HepG2 (cell line): ENCODE data around the gene COA3. TPM values are rescaled to one million over a fixed set of nuclear protein-coding genes. Genes with fewer than 3 reads are reported as not detected.
A peak's percentile ranks its signal among the peaks of the same experiment; 100 is the strongest.

Source experiments
- BCLAF1 ChIP-seq: fragments of 450-650 bp; IDR thresholded peaks from 2 replicates; pipeline ENCODE4 v1.6.1; 2017; ENCODE audit warnings: mild to moderate bottlenecking
- CBX5 ChIP-seq: sonication (generic); formaldehyde crosslinking; IDR thresholded peaks from 2 replicates; pipeline ENCODE4 v1.4.0; 2020; ENCODE audit warnings: missing genetic modification reagents, borderline replicate concordance
- DR1 ChIP-seq: sonication (generic); formaldehyde crosslinking; IDR thresholded peaks from 2 replicates; pipeline ENCODE4 v1.8.0; 2021; ENCODE audit warnings: mild to moderate bottlenecking, missing genetic modification reagents, inconsistent platforms
- FIP1L1 ChIP-seq: fragments of 200-400 bp; formaldehyde crosslinking; IDR thresholded peaks from 2 replicates; pipeline ENCODE4 v1.6.1; 2018; ENCODE audit warnings: low read depth, mild to moderate bottlenecking, low read length, moderate library complexity, borderline replicate concordance; ENCODE audit not compliant: insufficient read depth
- GMEB2 ChIP-seq: IDR thresholded peaks from 2 replicates; pipeline ENCODE4 v1.6.1; 2016; ENCODE audit warnings: missing biosample characterization, missing genetic modification reagents, low read depth
- HDAC2 ChIP-seq: sonication (generic); formaldehyde crosslinking; IDR thresholded peaks from 2 replicates; pipeline ENCODE4 v1.4.0; 2020; ENCODE audit warnings: missing genetic modification reagents
- HMGA1 ChIP-seq: sonication (generic); formaldehyde crosslinking; conservative IDR thresholded peaks from 2 replicates; pipeline ENCODE4 v1.4.0; 2020; ENCODE audit warnings: missing genetic modification reagents
- HMGXB4 ChIP-seq, 2 experiments: sonication (generic) in 1 of 2; formaldehyde crosslinking in 1 of 2; IDR thresholded peaks; 2 replicates each; pipeline versions ENCODE4 v1.4.0 to v1.6.1; 2018 to 2020; ENCODE audit warnings: missing genetic modification reagents in 2 of 2, borderline replicate concordance in 1 of 2, low read depth in 1 of 2, mild to moderate bottlenecking in 1 of 2, missing biosample characterization in 1 of 2
- JUNB ChIP-seq: sonication (generic); formaldehyde crosslinking; IDR thresholded peaks from 2 replicates; pipeline ENCODE4 v1.8.0; 2022; ENCODE audit warnings: missing genetic modification reagents, mild to moderate bottlenecking, borderline replicate concordance
- KDM4B ChIP-seq: sonication (generic); formaldehyde crosslinking; IDR thresholded peaks from 2 replicates; pipeline ENCODE4 v1.4.0; 2020; ENCODE audit warnings: missing genetic modification reagents
- MAX ChIP-seq: IDR thresholded peaks from 2 replicates; pipeline ENCODE4 v1.6.1; 2012; ENCODE audit warnings: inconsistent platforms
- TERF1 ChIP-seq: sonication (generic); formaldehyde crosslinking; IDR thresholded peaks from 2 replicates; pipeline ENCODE4 v1.8.0; 2022; ENCODE audit warnings: mild to moderate bottlenecking, missing genetic modification reagents, moderate library complexity
- ZFP90 ChIP-seq: sonication (generic); formaldehyde crosslinking; IDR thresholded peaks from 2 replicates; pipeline ENCODE4 v1.8.0; 2022; ENCODE audit warnings: missing genetic modification reagents, mild to moderate bottlenecking, inconsistent platforms, borderline replicate concordance
- ZNF10 ChIP-seq: sonication (generic); formaldehyde crosslinking; IDR thresholded peaks from 2 replicates; pipeline ENCODE4 v1.4.0; 2020; ENCODE audit warnings: mild to moderate bottlenecking, low read depth, missing genetic modification reagents, borderline replicate concordance
- ZNF276 ChIP-seq: sonication (generic); formaldehyde crosslinking; IDR thresholded peaks from 2 replicates; pipeline ENCODE4 v1.4.0; 2020; ENCODE audit warnings: mild to moderate bottlenecking, low read depth, missing genetic modification reagents
- ZNF576 ChIP-seq: sonication (generic); formaldehyde crosslinking; IDR thresholded peaks from 2 replicates; pipeline ENCODE4 v1.4.0; 2020; ENCODE audit warnings: mild to moderate bottlenecking, missing genetic modification reagents
- ZNF709 ChIP-seq: sonication (generic); formaldehyde crosslinking; IDR thresholded peaks from 2 replicates; pipeline ENCODE4 v1.5.0; 2020; ENCODE audit warnings: mild to moderate bottlenecking, missing genetic modification reagents
- polyA plus RNA-seq, 8 experiments: library from polyadenylated mRNA; depleted of rRNA in 3 of 8; stranded (reverse) in 7 of 8; unstranded in 1 of 8; fragments of >200 nt; fragmentation: Illumina TruSeq in 4 of 8; extraction: Trizol in 4 of 8; gene quantifications; 2 replicates each; pipeline versions ENCODE4 v1.2.1 to v1.2.3, GENCODE V29; 2011 to 2016; ENCODE audit warnings: low read depth in 4 of 8, missing spikeins in 1 of 8, mixed read lengths in 1 of 8; ENCODE audit not compliant: insufficient read depth in 1 of 8
- total RNA-seq, 5 experiments: library from RNA; depleted of rRNA; stranded (reverse); fragments of >200 nt; fragmentation: Illumina TruSeq; extraction: Trizol; gene quantifications; 2 replicates each; pipeline ENCODE4 v1.2.3, GENCODE V29; 2016; ENCODE audit warnings: low read depth in 1 of 5

Gene COA3
- total and polyA plus RNA-seq, 2 of the 13 experiments (the other 11 are each of a cell fraction or from before 2014, with no cell fraction given): 133 to 202 TPM

- peak in 1 of 2 experiments; percentile 18; a peak in 1 of 4 replicates for TF ChIP-seq HMGXB4 (CRISPR knock-in tag; IDR thresholded peaks at IDR 0.05; ENCODE audit: borderline replicate concordance in 1 of 2, low read depth in 1 of 2)
- no peak for TF ChIP-seq KDM4B
- 0 out of 2 replicates have a peak, but pooled peaks have one; percentile 52 for TF ChIP-seq ZNF576 (CRISPR knock-in tag)
- TF ChIP-seq HDAC2 (CRISPR knock-in tag): no peak
- TF ChIP-seq MAX: no peak; the same call in 1 of the 2 replicates
- TF ChIP-seq ZNF276 (CRISPR knock-in tag): no peak
- TF ChIP-seq BCLAF1: no peak
- TF ChIP-seq FIP1L1: no peak
- no peak for TF ChIP-seq ZNF709 (CRISPR knock-in tag)
- no peak for TF ChIP-seq GMEB2 (CRISPR knock-in tag)
- no peak for TF ChIP-seq JUNB
- TF ChIP-seq HMGA1 (CRISPR knock-in tag): no peak
- TF ChIP-seq CBX5 (CRISPR knock-in tag): no peak
- no peak for TF ChIP-seq TERF1 (CRISPR knock-in tag)
- no peak for TF ChIP-seq DR1 (CRISPR knock-in tag)
- TF ChIP-seq ZNF10 (CRISPR knock-in tag): no peak
- 0 out of 2 replicates have a peak, but pooled peaks have one; percentile 17 for TF ChIP-seq ZFP90 (CRISPR knock-in tag)
These were observed 17.5 kb downstream of the COA3 start (continued) for GRCh38 chr17:42780851-42781638.
